A549 (cell line): Measurements from ENCODE around the gene MESP2.

Experiments
- CEBPB ChIP-seq, 2 experiments: fragments of >200 bp in 1 of 2; sonication (Bioruptor Twin) in 1 of 2; formaldehyde crosslinking in 1 of 2; IDR thresholded peaks; 2 replicates each; pipeline ENCODE4 v1.6.1; 2012 to 2016
- EHMT2 ChIP-seq: fragments of 200-600 bp; sonication (generic); IDR thresholded peaks from 2 replicates; pipeline ENCODE4 v1.6.1; 2016; ENCODE audit warnings: antibody characterized with exemption, low read depth, mild to moderate bottlenecking, moderate library complexity
- ELK1 ChIP-seq: fragments of 150-350 bp; IDR thresholded peaks from 2 replicates; pipeline ENCODE4 v1.6.1; 2014; ENCODE audit warnings: low read depth, mild to moderate bottlenecking, low read length
- EP300 ChIP-seq, 2 experiments: fragments of >200 bp; sonication (Bioruptor Twin); formaldehyde crosslinking; IDR thresholded peaks; 2 replicates in 1 of 2; 3 replicates in 1 of 2; pipeline ENCODE4 v1.6.1; 2016 to 2017
- MAZ ChIP-seq: fragments of 150-350 bp; IDR thresholded peaks from 2 replicates; pipeline ENCODE4 v1.6.1; 2014; ENCODE audit warnings: antibody characterized with exemption, low read depth, low read length, borderline replicate concordance
- MYC ChIP-seq: IDR thresholded peaks from 2 replicates; pipeline ENCODE4 v1.6.1; 2012; ENCODE audit warnings: mild to moderate bottlenecking, inconsistent platforms, low read length, improper control_type of control experiment, borderline replicate concordance
- NPAS2 ChIP-seq: fragments of 250-450 bp; sonication (Bioruptor Pico); IDR thresholded peaks from 2 replicates; pipeline ENCODE4 v1.8.0; 2022; ENCODE audit warnings: mild to moderate bottlenecking, moderate library complexity, borderline replicate concordance
- POLR2A ChIP-seq: IDR thresholded peaks from 2 replicates; pipeline ENCODE4 v1.6.1; 2012; ENCODE audit warnings: mild to moderate bottlenecking, low read length
- SMC3 ChIP-seq: fragments of >200 bp; sonication (Bioruptor Twin); formaldehyde crosslinking; IDR thresholded peaks from 3 replicates; pipeline ENCODE4 v1.6.1; 2018; ENCODE audit warnings: inconsistent platforms
- TF ChIP-seq, protein P1 (sequence below): fragments of >200 bp; sonication (Bioruptor Twin); formaldehyde crosslinking; IDR thresholded peaks from 3 replicates; pipeline ENCODE4 v1.5.1; 2016
- TF ChIP-seq, protein P2 (sequence below): fragments of >200 bp; sonication (Bioruptor Twin); formaldehyde crosslinking; IDR thresholded peaks from 3 replicates; pipeline ENCODE4 v1.6.1; 2016

GRCh38 chr15:89777073-89777751, 1.1 kb downstream of the MESP2 start:
- TF ChIP-seq MYC, result no peak
- TF ChIP-seq EHMT2, result no peak
- TF ChIP-seq, protein P1, sequence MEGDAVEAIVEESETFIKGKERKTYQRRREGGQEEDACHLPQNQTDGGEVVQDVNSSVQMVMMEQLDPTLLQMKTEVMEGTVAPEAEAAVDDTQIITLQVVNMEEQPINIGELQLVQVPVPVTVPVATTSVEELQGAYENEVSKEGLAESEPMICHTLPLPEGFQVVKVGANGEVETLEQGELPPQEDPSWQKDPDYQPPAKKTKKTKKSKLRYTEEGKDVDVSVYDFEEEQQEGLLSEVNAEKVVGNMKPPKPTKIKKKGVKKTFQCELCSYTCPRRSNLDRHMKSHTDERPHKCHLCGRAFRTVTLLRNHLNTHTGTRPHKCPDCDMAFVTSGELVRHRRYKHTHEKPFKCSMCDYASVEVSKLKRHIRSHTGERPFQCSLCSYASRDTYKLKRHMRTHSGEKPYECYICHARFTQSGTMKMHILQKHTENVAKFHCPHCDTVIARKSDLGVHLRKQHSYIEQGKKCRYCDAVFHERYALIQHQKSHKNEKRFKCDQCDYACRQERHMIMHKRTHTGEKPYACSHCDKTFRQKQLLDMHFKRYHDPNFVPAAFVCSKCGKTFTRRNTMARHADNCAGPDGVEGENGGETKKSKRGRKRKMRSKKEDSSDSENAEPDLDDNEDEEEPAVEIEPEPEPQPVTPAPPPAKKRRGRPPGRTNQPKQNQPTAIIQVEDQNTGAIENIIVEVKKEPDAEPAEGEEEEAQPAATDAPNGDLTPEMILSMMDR, result no peak
- TF ChIP-seq EP300 (IDR thresholded peaks at IDR 0.05), result no peak
- TF ChIP-seq SMC3, result no peak
- TF ChIP-seq CEBPB (IDR thresholded peaks at IDR 0.05), result no peak
- TF ChIP-seq ELK1, result no peak
- TF ChIP-seq POLR2A, result no peak
- TF ChIP-seq MAZ, result no peak
- TF ChIP-seq, protein P2, sequence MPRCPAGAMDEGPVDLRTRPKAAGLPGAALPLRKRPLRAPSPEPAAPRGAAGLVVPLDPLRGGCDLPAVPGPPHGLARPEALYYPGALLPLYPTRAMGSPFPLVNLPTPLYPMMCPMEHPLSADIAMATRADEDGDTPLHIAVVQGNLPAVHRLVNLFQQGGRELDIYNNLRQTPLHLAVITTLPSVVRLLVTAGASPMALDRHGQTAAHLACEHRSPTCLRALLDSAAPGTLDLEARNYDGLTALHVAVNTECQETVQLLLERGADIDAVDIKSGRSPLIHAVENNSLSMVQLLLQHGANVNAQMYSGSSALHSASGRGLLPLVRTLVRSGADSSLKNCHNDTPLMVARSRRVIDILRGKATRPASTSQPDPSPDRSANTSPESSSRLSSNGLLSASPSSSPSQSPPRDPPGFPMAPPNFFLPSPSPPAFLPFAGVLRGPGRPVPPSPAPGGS, result no peak
- TF ChIP-seq NPAS2 (CRISPR knock-in tag), result no peak
